Activated naive CD8-positive, alpha-beta T cell (primary cell): ENCODE data around the gene MYO7B.

Experiments
- H3K27ac Mint-ChIP-seq: one replicate; pipeline ENCODE4 v1.8.0; 2021; ENCODE audit warnings: mixed read lengths
- H3K27me3 Mint-ChIP-seq: one replicate; pipeline ENCODE4 v1.8.0; 2021; ENCODE audit warnings: mixed read lengths
- H3K36me3 Mint-ChIP-seq: one replicate; pipeline ENCODE4 v1.8.0; 2021; ENCODE audit warnings: mixed read lengths
- H3K4me1 Mint-ChIP-seq: one replicate; pipeline ENCODE4 v1.8.0; 2021; ENCODE audit warnings: low read depth, mixed read lengths
- H3K4me3 Mint-ChIP-seq: one replicate; pipeline ENCODE4 v1.8.0; 2021; ENCODE audit warnings: mild to moderate bottlenecking, mixed read lengths
- H3K9me3 Mint-ChIP-seq: one replicate; pipeline ENCODE4 v1.8.0; 2021; ENCODE audit warnings: low read depth, mixed read lengths

The MYO7B gene

DNA sequence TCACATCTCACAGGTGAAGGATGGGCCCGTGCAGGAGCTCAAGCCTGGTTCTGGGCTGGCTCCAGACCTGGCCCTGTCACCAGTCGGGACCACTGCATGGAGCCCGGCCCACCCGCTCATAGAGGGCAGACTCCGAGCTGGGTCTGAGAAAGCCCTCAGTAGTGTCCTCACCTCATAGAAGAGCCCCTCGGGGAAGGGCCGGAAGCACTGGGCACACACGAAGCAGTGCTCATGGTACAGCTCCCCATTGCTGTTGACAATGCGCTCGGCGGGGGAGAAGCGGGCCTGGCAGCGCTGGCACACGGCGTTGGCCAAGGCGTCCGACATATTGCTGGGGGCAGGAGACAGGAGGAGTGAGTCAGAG, 121.7 kb downstream of the MYO7B start:
- H3K27me3 Mint-ChIP-seq, result peaks cover 7% of the 10 kb centered on the region
- H3K36me3 Mint-ChIP-seq, result no peaks in the 10 kb centered on the region
- no peaks in the 10 kb centered on the region for H3K4me1 Mint-ChIP-seq
- no peak overlapping the region for H3K27ac Mint-ChIP-seq
- no peak overlapping the region for H3K4me3 Mint-ChIP-seq
- H3K9me3 Mint-ChIP-seq, result no peaks in the 10 kb centered on the region

DNA sequence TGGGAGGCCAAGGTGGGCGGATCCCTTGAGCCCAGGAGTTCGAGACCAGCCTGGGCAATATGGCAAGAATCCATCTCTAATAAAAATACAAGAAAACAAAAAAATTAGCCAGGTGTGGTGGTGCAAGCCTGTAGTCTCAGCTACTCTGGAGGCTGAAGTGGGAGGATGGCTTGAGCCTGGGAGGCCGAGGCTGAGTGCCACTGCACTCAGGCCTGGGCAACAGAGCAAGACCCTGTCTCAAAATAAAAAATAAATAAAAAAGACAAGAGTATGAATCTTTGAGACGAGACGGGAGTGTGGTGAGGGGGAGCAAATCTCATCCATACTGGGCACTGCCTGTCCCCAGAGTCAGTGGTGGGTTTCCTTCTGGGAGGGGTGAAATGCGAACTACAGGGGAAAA, 122.7 kb downstream of the MYO7B start:
- Mint-ChIP-seq H3K4me3 (no peak overlapping the region), H3K36me3 (no peaks in the 10 kb centered on the region), H3K27me3 (peaks cover 7% of the 10 kb centered on the region), H3K9me3 (no peaks in the 10 kb centered on the region), H3K4me1 (no peaks in the 10 kb centered on the region), H3K27ac (no peak overlapping the region)

DNA sequence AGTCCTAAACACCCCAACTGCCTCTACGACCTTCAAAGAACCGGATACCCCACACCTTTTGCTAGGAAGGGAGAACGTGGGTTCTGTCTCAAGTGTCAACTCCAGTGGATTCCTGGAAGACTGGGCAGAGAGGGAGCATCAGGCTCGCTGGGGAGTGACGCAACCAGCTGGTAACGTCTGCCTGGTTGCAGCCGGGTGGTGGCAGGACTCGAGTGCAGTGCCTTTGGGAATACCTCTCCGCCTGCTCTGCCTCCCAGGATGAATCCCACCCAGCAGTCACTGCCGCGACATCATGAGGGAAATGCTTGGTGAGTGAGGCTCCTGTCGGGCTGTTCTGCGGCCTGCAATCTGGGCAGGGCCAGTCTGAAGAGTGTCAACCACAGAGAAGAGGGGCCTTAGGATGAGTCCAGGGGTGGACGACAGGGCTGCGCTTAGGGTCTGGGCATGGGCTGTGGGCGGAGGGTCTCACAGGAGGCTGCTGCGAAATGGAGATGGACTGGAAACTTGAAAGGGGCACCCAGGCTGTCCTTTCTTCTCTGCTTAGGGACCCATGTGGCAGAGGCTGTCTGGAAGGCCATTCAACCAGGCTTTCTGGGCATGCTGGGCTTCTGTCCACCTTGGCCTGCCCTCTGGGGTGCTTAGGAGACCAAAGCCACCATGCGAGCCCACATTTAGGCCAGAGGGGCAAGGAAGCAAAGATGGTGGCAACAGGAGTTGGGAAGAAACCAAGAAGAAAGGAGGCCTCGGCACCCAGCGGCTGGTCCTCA, 123.3 kb downstream of the MYO7B start:
- no peaks in the 10 kb centered on the region for H3K9me3 Mint-ChIP-seq
- H3K4me3 Mint-ChIP-seq, result no peak overlapping the region
- no peaks in the 10 kb centered on the region for H3K36me3 Mint-ChIP-seq
- H3K27me3 Mint-ChIP-seq, result peaks cover 10% of the 10 kb centered on the region
- H3K4me1 Mint-ChIP-seq, result no peaks in the 10 kb centered on the region
- H3K27ac Mint-ChIP-seq, result no peak overlapping the region

- H3K27me3 Mint-ChIP-seq, result peaks cover 10% of the 10 kb centered on the region
- H3K4me1 Mint-ChIP-seq, result no peaks in the 10 kb centered on the region
- H3K4me3 Mint-ChIP-seq, result no peak overlapping the region
- H3K9me3 Mint-ChIP-seq, result no peaks in the 10 kb centered on the region
- no peaks in the 10 kb centered on the region for H3K36me3 Mint-ChIP-seq
- H3K27ac Mint-ChIP-seq, result no peak overlapping the region
Measured at GRCh38 chr2:127659408-127660290, 124.2 kb downstream of the MYO7B start.

DNA sequence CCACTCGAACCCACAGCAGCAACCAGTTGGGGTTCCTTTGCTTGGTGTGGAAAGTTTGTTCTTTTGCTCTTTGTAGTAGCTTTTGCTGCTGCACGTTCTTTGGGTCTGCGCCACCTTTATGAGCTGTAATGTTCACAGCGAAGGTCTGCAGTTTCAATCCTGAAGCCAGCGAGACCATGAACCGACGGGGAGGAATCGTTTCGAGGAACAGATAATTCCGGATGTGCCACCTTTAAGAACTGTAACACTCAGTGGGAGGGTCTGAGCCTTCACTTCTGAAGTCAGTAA, 124.8 kb downstream of the MYO7B start:
- H3K36me3 Mint-ChIP-seq, result no peaks in the 10 kb centered on the region
- H3K4me1 Mint-ChIP-seq, result no peaks in the 10 kb centered on the region
- H3K27ac Mint-ChIP-seq, result no peak overlapping the region
- no peaks in the 10 kb centered on the region for H3K9me3 Mint-ChIP-seq
- H3K4me3 Mint-ChIP-seq, result no peak overlapping the region
- H3K27me3 Mint-ChIP-seq, result peaks cover 10% of the 10 kb centered on the region

DNA sequence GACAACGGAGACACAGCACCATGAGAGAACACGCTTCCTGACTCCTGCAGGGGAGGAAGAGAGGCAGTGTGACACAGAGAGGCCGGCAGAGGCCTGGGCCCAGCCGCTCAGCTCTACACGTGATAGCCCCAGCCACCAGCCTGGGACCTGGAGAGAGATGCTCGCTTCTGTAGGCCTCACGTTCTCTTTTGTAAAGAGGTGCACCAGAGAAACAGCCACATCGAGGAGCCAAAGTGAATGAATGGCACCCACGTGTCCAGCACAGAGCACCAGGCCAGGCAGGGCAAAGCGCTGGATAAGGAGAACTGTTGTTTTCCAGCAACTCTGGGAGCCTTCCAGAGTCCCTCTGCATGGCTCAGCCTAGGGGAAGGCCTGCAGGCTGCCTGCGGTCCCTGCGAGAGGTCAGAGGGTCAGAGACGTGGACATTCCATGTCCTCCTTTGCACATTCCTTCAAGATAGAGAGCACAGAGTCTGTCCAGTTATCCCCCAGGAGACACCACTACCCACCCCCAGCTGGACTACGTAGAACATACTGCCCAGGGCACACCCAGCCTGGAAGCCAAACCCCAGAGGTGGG, 125.7 kb downstream of the MYO7B start:
- no peaks in the 10 kb centered on the region for H3K36me3 Mint-ChIP-seq
- H3K9me3 Mint-ChIP-seq, result no peaks in the 10 kb centered on the region
- no peak overlapping the region for H3K4me3 Mint-ChIP-seq
- H3K27ac Mint-ChIP-seq, result no peak overlapping the region
- H3K4me1 Mint-ChIP-seq, result no peaks in the 10 kb centered on the region
- peaks cover 10% of the 10 kb centered on the region for H3K27me3 Mint-ChIP-seq

- Mint-ChIP-seq H3K4me1 (no peaks in the 10 kb centered on the region), H3K36me3 (no peaks in the 10 kb centered on the region), H3K27me3 (peaks cover 16% of the 10 kb centered on the region)
Measured at GRCh38 chr2:127661949-127662510, 126.5 kb downstream of the MYO7B start.

GRCh38 chr2:127662937-127663565, 127.6 kb downstream of the MYO7B start:
- H3K9me3 Mint-ChIP-seq, result no peaks in the 10 kb centered on the region
- no peak overlapping the region for H3K4me3 Mint-ChIP-seq
- no peaks in the 10 kb centered on the region for H3K4me1 Mint-ChIP-seq
- H3K36me3 Mint-ChIP-seq, result no peaks in the 10 kb centered on the region
- H3K27me3 Mint-ChIP-seq, result peaks cover 16% of the 10 kb centered on the region
- no peak overlapping the region for H3K27ac Mint-ChIP-seq

More at GRCh38 chr2:127661949-127662510, 126.5 kb downstream of the MYO7B start:
- no peaks in the 10 kb centered on the region for H3K9me3 Mint-ChIP-seq
- H3K27ac Mint-ChIP-seq, result no peak overlapping the region
- no peak overlapping the region for H3K4me3 Mint-ChIP-seq

DNA sequence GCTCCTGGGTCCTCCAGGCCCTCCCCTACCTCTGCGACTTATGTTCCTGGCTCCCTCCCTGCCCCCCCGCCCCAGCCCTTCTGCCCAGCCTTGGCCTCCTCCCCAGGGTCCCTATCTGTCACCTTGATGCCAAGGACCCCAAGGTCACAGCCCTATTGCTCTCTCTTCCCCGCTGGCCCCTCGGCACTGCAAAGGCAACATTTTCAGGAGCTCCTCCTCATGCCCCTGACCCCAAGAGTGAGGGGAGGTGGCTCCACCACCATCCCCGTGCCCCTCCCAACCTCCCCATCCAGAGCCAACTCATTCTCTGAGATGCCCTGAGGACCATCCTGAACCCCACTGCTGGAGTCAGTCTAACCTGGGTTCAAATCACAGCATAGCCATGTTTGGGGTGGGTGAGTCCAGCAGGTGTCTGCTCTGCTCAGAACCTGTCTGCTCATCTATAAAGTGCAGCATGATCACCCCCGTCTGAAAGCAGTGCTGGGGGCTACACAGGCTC, 128.1 kb downstream of the MYO7B start:
- Mint-ChIP-seq H3K36me3 (no peaks in the 10 kb centered on the region), H3K27me3 (peaks cover 16% of the 10 kb centered on the region), H3K4me1 (no peaks in the 10 kb centered on the region), H3K27ac (no peak overlapping the region), H3K4me3 (no peak overlapping the region), H3K9me3 (no peaks in the 10 kb centered on the region)

- Mint-ChIP-seq H3K27ac (no peak overlapping the region), H3K27me3 (peaks cover 16% of the 10 kb centered on the region), H3K9me3 (no peaks in the 10 kb centered on the region), H3K36me3 (no peaks in the 10 kb centered on the region), H3K4me1 (no peaks in the 10 kb centered on the region), H3K4me3 (no peak overlapping the region)
Measured at GRCh38 chr2:127664065-127664894, 128.8 kb downstream of the MYO7B start.

- Mint-ChIP-seq H3K9me3 (no peaks in the 10 kb centered on the region), H3K36me3 (no peaks in the 10 kb centered on the region), H3K4me1 (no peaks in the 10 kb centered on the region), H3K4me3 (no peak overlapping the region), H3K27ac (no peak overlapping the region), H3K27me3 (peaks cover 18% of the 10 kb centered on the region)
Measured at GRCh38 chr2:127664895-127665225, 129.4 kb downstream of the MYO7B start.

GRCh38 chr2:127665267-127665893, 129.9 kb downstream of the MYO7B start:
- H3K27ac Mint-ChIP-seq, result no peak overlapping the region
- no peaks in the 10 kb centered on the region for H3K4me1 Mint-ChIP-seq
- peaks cover 23% of the 10 kb centered on the region for H3K27me3 Mint-ChIP-seq
- no peaks in the 10 kb centered on the region for H3K36me3 Mint-ChIP-seq
- no peak overlapping the region for H3K4me3 Mint-ChIP-seq
- H3K9me3 Mint-ChIP-seq, result no peaks in the 10 kb centered on the region

- Mint-ChIP-seq H3K36me3 (no peaks in the 10 kb centered on the region), H3K27me3 (peaks cover 27% of the 10 kb centered on the region)
Measured at GRCh38 chr2:127669056-127669455, 133.6 kb downstream of the MYO7B start.

More at GRCh38 chr2:127669056-127669455, 133.6 kb downstream of the MYO7B start:
- Mint-ChIP-seq H3K9me3 (no peaks in the 10 kb centered on the region), H3K27ac (no peak overlapping the region), H3K4me1 (no peaks in the 10 kb centered on the region), H3K4me3 (no peak overlapping the region)
